IPS-15b (cell line): ENCODE data around the gene FBXO7.

Experiments
- H3K27me3 ChIP-seq: one replicate; pipeline ENCODE4 v1.6.1; 2013; ENCODE audit warnings: low read length; ENCODE audit not compliant: control insufficient read depth, insufficient read depth
- H3K36me3 ChIP-seq: one replicate; pipeline ENCODE4 v1.6.1; 2013; ENCODE audit warnings: low read length; ENCODE audit not compliant: control insufficient read depth, insufficient read depth
- H3K4me1 ChIP-seq: one replicate; pipeline ENCODE4 v1.6.1; 2013; ENCODE audit warnings: mild to moderate bottlenecking, low read length; ENCODE audit not compliant: control insufficient read depth, insufficient read depth
- H3K4me3 ChIP-seq: one replicate; pipeline ENCODE4 v1.5.1; 2013; ENCODE audit warnings: low read depth, low read length
- H3K9ac ChIP-seq: one replicate; pipeline ENCODE4 v1.6.1; 2013; ENCODE audit warnings: low read depth, mild to moderate bottlenecking, low read length
- H3K9me3 ChIP-seq: one replicate; pipeline ENCODE4 v1.6.1; 2013; ENCODE audit warnings: mild to moderate bottlenecking, low read length; ENCODE audit not compliant: control insufficient read depth, insufficient read depth

Gene FBXO7

GRCh38 chr22:32474635-32475467 is at the start of gene FBXO7:
Gene FBXO7, plus strand, starts transcription at chr22:32474811. Its CDS starts 192 bp downstream, at chr22:32475003.
- peak within 1 kb of the TSS; percentile 62 for H3K9ac ChIP-seq
- peaks cover 3% of the 10 kb centered on the region for H3K4me1 ChIP-seq
- no peaks in the 10 kb centered on the region for H3K36me3 ChIP-seq
- peaks cover 2% of the 10 kb centered on the region for H3K27me3 ChIP-seq
- H3K9me3 ChIP-seq = no peaks in the 10 kb centered on the region
- H3K4me3 ChIP-seq = peak within 1 kb of the TSS; percentile 85

- Histone ChIP-seq H3K4me3 (no peak overlapping the region), H3K27me3 (peaks cover 19% of the 10 kb centered on the region), H3K4me1 (no peaks in the 10 kb centered on the region), H3K36me3 (no peaks in the 10 kb centered on the region), H3K9ac (no peak overlapping the region), H3K9me3 (no peaks in the 10 kb centered on the region)
Observed at GRCh38 chr22:32426881-32427280, 47.7 kb upstream of the FBXO7 start.

GRCh38 chr22:32430352-32430751 is 44.3 kb upstream of the FBXO7 start:
- Histone ChIP-seq H3K9me3 (no peaks in the 10 kb centered on the region), H3K9ac (no peak overlapping the region), H3K4me1 (no peaks in the 10 kb centered on the region), H3K27me3 (peaks cover 22% of the 10 kb centered on the region), H3K4me3 (no peak overlapping the region), H3K36me3 (no peaks in the 10 kb centered on the region)

DNA sequence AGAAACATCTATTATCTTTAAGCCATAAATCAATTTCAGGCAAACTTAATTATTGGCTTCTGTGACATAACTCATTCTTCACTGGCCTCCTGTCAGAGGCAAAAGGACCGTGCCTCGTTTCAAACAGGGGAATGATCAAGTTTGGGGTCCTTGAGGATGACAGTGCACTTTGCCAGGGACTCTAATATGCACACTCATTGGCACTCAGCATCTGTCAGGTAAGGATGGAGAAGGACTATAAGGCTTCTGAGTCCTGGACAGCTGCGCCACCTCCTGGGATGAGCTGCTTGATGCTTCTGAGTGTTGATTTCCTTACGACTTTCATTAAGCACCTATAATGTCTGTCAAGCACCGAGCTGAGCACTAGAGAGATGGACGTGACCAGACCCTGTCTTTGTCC is 30.5 kb upstream of the FBXO7 start:
- H3K9ac ChIP-seq = no peak overlapping the region
- H3K4me1 ChIP-seq = no peaks in the 10 kb centered on the region
- no peaks in the 10 kb centered on the region for H3K9me3 ChIP-seq
- H3K36me3 ChIP-seq = no peaks in the 10 kb centered on the region
- H3K4me3 ChIP-seq = no peak overlapping the region
- H3K27me3 ChIP-seq = peaks cover 17% of the 10 kb centered on the region

DNA sequence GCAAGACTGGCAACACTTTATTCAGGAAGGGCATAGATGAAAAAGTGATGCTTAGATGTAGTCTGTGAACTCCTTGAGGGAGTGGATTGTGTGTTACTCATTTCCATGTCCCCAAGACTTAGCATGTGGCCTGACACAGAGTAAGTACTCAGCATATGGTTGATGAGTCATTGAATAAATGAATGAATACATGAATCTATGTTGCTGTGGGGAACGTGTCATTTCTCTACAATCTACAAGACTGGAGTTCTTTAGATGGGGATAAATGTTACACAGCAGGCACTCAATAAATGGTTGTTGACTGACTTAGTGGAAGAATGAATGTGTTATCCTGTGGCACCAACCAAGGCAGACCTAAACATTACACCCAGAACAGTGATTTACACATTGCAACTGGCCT is 28.3 kb upstream of the FBXO7 start:
- no peaks in the 10 kb centered on the region for H3K36me3 ChIP-seq
- no peak overlapping the region for H3K4me3 ChIP-seq
- H3K9me3 ChIP-seq = no peaks in the 10 kb centered on the region
- peaks cover 12% of the 10 kb centered on the region for H3K27me3 ChIP-seq
- H3K4me1 ChIP-seq = no peaks in the 10 kb centered on the region
- H3K9ac ChIP-seq = no peak overlapping the region

DNA sequence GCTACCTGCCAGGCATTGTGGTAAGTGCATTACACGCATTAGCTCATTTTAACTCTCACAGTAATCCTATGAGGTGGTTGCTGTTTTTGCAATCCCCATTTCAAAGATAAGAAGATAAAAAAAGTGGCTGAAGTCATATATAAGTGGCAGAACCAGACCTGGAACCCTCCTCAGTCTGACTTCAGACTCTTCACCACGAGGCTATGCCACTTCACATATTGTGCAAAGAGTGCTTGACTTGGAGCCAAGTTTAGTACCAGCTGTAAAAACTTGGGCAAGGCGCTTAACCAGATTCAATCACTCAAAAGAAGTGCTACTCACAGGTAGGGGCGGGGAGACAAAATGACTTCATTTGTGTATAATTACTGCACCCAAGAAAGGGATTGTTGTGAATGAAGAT is 25.6 kb upstream of the FBXO7 start:
- H3K4me1 ChIP-seq = no peaks in the 10 kb centered on the region
- peaks cover 14% of the 10 kb centered on the region for H3K27me3 ChIP-seq
- no peak overlapping the region for H3K4me3 ChIP-seq
- H3K9ac ChIP-seq = no peak overlapping the region
- no peaks in the 10 kb centered on the region for H3K9me3 ChIP-seq
- H3K36me3 ChIP-seq = no peaks in the 10 kb centered on the region

DNA sequence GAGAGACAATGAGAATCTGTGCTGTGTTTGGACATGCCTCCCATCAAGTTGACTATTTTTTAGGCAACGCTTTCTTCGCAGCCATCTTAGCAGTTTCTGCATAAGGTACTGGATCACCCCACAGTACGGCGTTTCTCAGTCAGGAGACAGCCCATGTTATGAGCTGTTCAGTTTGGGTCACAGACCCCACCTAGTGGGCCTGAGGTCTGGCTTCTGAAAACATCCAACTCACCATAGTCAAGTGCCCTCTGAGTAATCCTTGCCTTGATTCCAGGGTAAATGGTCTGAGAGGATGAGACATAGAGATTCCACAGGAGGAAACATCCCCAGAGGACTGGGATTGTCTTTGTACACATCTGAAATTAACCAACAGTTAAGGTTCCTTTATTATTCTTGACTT is 17.6 kb upstream of the FBXO7 start:
- H3K9me3 ChIP-seq = no peaks in the 10 kb centered on the region
- H3K27me3 ChIP-seq = peaks cover 28% of the 10 kb centered on the region
- no peaks in the 10 kb centered on the region for H3K4me1 ChIP-seq

GRCh38 chr22:32462452-32462851 is 12.2 kb upstream of the FBXO7 start:
- no peak overlapping the region for H3K4me3 ChIP-seq
- H3K9ac ChIP-seq = no peak overlapping the region
- H3K27me3 ChIP-seq = peaks cover 33% of the 10 kb centered on the region
- no peaks in the 10 kb centered on the region for H3K36me3 ChIP-seq
- H3K4me1 ChIP-seq = no peaks in the 10 kb centered on the region
- H3K9me3 ChIP-seq = no peaks in the 10 kb centered on the region

More for the DNA sequence above, 17.6 kb upstream of the FBXO7 start:
- H3K36me3 ChIP-seq = no peaks in the 10 kb centered on the region
- H3K9ac ChIP-seq = no peak overlapping the region
- no peak overlapping the region for H3K4me3 ChIP-seq

DNA sequence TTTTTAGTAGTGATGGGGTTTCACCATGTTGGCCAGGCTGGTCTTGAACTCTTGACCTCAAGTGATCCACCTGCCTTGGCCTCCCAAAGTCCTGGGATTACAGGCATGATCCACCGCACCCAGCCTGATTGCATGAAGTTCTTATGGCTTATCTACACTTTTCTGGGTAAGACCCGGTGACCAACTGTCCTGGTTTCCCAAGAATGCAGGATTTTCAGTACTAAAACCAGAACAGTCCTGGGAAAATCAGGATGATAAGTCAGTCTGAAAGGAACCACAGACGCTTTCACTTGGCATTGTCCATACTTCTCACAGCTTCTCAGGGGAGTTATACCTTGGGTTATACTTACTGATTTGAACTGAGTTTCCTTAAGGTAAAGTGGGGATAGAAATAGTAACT is 8.9 kb upstream of the FBXO7 start:
- H3K4me1 ChIP-seq = no peaks in the 10 kb centered on the region
- no peaks in the 10 kb centered on the region for H3K9me3 ChIP-seq
- H3K4me3 ChIP-seq = no peak overlapping the region
- peaks cover 25% of the 10 kb centered on the region for H3K27me3 ChIP-seq
- H3K9ac ChIP-seq = no peak overlapping the region
- H3K36me3 ChIP-seq = no peaks in the 10 kb centered on the region

- H3K4me1 ChIP-seq = no peaks in the 10 kb centered on the region
- H3K36me3 ChIP-seq = no peaks in the 10 kb centered on the region
- peaks cover 25% of the 10 kb centered on the region for H3K27me3 ChIP-seq
Observed at GRCh38 chr22:32466496-32466895, 8.1 kb upstream of the FBXO7 start.

DNA sequence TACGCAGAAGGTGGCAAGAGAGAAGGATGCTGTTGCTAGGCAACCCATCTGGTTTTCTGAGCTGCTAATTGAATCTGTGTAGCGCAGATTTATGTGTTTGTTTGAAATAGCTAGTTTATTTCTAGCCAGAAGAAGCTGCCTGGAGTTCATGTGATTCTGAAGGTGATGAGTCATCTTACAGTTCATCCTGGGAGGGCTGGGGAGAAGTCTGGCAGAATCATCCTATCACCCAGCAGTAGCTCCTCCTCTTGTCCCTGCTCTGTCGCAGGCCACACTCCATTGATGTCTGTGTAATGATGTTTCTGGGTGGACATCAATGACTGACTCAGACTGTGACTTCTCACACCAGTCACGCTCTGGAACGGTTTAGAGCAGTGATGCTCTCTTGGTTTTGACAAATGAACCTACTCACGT is 4.8 kb upstream of the FBXO7 start:
- no peaks in the 10 kb centered on the region for H3K9me3 ChIP-seq
- no peak overlapping the region for H3K4me3 ChIP-seq
- peaks cover 3% of the 10 kb centered on the region for H3K4me1 ChIP-seq
- no peaks in the 10 kb centered on the region for H3K36me3 ChIP-seq
- H3K27me3 ChIP-seq = peaks cover 15% of the 10 kb centered on the region
- H3K9ac ChIP-seq = no peak overlapping the region

More at GRCh38 chr22:32466496-32466895, 8.1 kb upstream of the FBXO7 start:
- Histone ChIP-seq H3K4me3 (no peak overlapping the region), H3K9me3 (no peaks in the 10 kb centered on the region), H3K9ac (no peak overlapping the region)

DNA sequence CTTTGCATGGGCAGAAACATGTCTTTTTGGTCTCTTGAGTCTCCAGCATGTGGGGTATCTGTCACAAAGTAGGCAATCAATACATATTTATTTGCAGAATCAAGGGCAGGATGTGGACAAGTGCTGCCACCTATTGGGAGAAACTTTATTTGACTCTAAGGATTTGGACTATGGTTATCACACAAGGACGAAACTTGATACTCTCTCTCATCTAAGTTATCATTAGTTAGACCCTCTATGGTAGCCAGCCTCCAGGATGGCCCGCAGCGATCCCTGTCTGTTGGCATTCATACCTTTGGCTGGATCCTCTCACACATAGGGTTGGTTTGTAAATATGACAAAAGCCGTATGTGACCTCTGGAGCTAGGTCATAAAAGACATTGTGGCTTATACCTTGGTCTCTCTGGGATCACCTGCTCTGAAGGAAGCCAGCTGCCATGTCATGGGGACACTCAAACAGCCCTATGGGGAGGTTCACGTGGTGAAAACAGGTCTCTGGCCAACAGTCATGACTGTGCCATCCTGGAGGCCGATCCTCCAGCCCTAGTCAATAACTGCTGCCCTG is 1.1 kb upstream of the FBXO7 start:
- Histone ChIP-seq H3K4me3 (peak overlapping the region; percentile 85), H3K36me3 (no peaks in the 10 kb centered on the region), H3K27me3 (peaks cover 2% of the 10 kb centered on the region), H3K4me1 (peaks cover 3% of the 10 kb centered on the region), H3K9me3 (no peaks in the 10 kb centered on the region), H3K9ac (no peak overlapping the region)
